ENCODE results near the gene LIN37.

Gene LIN37, protein sequence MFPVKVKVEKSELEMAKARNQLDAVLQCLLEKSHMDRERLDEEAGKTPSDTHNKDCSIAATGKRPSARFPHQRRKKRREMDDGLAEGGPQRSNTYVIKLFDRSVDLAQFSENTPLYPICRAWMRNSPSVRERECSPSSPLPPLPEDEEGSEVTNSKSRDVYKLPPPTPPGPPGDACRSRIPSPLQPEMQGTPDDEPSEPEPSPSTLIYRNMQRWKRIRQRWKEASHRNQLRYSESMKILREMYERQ

DNA sequence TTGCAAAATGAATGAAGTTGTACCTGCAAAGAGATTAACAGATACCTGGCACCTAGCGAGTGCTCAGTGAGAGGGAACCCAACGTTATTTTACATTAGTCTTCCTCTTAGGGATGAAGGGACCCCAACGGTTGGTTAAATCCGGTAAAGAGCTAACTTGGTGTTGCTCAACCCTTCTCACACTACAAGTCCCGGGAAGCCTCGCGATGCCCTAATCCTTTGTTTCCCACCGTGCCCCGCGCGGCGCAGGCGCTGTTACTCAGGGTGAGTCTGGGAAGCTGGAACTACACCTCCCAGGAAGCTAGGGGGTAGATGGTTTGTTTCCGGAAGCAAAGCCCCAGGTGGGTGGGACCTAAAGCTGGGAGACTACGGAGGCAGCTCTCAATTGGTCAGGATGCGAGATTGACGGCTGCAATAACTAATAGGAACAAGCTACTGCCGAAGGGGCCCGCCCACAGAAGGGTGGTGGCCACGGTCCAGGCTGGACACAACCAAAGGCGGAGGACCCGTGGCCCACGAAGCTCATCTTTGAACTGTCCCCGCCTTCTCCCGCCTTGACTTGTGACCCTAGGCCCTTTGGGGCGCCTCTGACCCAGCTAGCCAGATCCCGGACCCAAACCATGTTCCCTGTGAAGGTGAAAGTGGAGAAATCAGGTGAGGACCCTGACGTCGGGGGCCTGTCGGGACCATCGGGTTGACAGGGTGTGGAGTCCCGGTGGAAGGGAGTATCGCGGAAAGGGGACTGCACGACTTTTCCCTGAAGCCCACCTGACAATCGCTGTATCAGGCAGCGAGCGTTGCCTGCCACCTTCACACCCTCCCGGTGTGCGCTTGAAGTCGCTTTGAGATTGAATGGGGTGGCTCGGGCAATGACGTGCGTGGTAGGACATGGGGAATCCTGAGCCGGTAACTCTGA lies at the start of gene LIN37:
Gene LIN37 (plus strand): TSS at position 471 of the 915 bp plus-strand sequence. CDS start 149 bp downstream, at position 620.
- DNase-seq (ENCODE audit: low read depth), result peak; percentile 97

DNA sequence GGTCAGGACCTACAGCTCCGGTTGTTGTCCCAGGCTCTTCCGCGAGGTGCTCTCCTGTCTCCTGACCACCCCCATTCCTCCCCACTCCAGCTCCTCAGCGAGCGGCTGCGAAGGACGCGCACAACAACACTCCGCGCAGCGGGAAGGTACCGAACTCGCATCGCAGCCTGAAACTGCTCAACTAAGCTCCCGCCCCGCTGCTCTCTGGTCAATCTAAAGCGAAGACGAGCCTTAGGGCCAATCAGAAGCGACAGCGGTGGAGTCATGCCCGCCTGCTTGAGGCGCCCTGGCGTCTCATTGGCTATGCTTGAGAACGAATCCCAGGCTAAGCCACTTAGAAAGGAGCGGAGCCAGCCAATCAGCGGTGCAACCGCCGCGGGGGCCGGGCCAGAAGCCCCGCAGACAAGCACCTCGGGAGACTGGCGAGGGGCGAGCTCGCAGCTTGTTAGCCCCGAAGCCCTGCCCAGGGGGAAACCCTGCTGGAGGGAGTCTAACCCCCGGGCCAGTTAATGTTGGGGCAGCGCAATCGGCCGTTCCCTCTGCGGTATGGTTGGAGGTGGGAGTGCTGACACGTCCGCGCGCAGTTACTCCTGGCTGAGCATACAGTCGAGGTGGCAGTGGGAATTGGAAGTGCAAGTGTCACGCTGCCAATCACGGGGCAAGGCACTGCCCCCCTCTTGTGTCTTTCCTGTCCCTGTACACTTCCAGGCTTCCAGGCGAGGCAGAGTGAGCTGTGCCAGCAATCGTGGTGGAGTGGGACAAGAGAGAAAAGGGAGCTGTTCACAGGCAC lies 46.0 kb upstream of the LIN37 start:
- DNase-seq (ENCODE audit: low read depth), result peak; percentile 79

DNA sequence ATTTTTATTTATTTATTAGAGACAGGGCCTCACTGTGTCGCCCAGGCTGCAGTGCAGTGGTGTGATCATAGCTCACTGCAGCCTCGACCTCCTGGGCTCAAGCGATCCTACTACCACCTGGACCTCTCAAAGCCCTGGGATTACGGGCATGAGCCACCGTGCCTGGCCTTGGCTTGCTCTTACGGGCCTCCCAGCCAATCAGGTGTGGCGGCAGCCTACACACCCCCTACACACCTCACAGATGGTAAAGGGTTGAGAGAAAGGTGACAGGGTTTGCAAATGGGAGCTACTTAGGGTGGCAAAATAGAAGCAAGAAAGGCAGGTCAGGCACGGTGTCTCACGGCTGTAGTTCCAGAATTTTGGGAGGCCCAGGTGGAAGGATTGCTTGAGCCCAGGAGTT lies 45.0 kb upstream of the LIN37 start:
- no peak for DNase-seq (ENCODE audit: low read depth)

DNA sequence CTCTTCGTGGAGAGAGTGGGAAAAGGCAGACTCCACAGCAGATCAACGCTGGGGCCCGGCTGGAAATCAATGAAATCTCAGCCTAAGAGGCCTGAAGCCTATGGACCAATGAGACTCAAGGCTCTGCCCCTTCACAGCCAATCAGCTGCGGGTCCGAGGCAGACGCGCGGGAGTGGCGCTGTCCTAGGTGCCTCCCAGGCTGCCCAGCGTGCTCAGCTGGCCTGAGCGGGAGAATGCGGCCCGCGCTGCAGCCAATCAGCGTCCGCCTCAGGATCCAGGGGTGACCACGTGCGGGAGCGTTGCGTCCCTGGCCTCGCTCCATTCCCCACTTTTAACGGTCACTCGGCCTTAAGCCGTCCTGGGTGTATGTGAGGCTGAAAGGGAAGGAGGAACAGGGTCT lies 44.2 kb upstream of the LIN37 start, which contains the start of gene ZBTB32:
Gene ZBTB32 (plus strand): TSS at position 341 of the 400 bp plus-strand sequence. CDS start 10,069 bp downstream, outside the sequence.
- no peak for DNase-seq (ENCODE audit: low read depth)

DNA sequence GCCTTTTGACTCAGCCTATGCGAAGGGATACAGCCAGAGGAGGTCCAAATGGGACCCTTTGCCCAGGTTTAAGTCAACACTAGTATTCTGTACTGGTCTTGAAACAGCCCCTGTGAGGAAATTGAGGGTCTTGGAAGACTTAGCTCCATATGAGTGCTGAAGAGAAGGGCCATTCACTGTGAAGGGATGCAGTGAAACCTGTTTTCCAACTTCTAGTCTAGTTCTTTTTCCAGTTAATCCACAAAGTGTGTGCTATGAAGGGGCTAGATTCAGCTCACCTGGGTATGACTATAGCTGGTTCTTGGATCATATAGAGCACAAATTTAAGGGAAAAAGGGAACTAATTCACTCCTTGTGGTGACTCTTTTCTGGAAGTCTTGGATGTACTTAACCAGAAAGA lies 40.0 kb upstream of the LIN37 start:
- DNase-seq (ENCODE audit: low read depth), result no peak

DNA sequence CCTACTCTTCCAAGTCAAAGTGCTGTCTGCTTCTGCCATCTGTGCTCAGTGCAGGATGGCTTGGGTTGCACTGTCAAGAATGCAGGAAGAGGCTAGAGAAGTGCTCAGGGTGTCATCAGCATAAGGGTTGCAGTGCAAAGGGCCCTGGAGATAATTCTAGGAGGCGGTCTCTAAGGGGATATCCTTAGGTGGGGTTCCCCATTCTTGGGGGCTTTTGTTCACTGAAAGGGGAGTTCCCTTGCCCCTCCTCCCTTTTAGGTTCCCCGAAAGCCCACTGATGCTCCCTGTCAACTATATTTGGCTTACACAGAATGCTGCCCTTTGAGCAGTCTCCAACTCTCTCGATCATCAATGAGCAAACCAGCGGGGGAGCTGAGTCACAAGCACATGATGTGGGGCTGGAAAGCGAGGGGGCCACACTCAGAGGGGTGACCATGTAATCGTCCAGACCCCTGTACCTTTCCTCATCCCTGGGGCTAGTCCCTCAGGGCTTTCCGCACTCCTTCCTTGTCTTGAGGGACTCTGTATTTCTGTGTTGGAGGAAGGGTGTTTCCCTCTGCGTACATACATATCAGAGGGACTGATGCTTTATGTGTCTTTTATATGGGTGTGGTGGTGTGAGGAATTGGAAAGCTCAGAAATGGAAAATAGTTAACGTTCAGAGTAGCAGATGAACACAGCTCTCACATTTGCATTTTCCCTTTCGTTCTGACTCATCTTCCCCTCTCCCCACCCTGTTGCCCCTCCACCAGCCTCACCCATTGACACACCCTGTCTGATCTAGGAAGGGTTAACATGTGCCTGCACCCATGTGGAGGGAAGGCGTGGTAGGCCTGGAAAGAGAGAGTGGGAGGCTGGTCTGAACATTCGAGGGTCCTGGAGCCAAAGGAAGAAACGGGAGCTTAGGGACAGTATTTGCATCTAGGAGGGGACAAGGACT lies 37.3 kb upstream of the LIN37 start:
- no peak for DNase-seq (ENCODE audit: low read depth)

DNA sequence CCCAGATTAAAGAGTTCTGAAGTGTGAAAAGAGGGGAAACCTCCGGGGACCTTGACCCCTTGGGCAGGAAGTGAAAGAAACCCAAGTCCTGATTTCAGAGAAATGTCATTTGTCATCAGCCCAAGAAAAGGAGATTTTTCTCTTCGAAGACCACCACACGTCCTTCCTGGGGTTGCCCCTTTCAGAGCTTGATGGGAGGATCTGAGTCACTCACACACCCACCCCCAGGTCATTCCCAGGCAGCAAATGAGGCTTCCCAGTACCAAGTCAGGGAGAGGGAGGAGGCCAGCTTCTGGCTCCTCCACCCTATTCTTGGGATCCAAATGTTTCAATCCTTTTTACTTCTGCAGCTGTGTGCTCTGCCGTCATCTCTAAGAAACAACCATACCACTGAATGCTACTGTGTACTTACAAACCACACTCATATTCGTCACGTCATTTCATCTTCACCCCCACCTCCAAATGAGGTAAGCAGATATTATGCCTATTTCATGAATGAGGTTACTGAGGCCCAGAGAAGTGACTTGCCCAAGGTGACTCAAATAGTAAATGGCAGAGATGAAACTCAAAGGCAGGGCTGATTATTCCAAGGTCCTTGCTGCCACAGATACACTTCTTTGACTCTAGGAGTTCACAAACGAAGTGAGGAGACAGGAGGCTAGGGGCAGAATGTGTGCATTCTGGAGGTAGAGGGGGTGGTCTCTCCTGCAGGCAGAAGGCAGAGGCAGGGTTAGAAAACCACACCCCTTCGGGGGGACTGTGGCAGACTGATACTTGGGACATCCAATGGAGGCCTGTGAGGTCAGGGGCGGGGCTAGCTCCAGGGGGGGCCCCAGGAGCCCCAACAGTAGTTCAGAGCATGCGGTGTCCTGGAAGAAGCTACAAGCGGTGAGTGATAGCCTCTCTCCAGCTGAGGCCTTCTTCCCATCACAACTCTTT lies 35.5 kb upstream of the LIN37 start:
- peak; percentile 67 for DNase-seq (ENCODE audit: low read depth)

DNA sequence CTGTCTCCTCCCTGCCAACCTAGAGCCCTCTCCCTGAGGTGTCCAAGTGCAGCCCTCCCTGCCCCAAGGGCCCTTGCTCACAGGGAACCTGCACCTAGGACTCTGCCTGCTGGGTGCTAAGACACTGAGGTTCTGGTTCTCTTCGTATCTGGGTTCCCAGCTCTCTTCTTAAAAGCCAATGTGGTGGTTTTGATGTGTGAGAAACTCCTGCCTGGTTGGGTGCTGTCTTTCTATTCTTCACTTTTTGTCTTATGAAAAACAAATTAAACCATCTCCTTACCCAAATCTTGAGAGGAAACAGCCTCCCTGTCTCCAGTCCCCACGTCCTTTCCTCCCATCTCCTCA lies 34.9 kb upstream of the LIN37 start:
- DNase-seq (ENCODE audit: low read depth), result no peak

DNA sequence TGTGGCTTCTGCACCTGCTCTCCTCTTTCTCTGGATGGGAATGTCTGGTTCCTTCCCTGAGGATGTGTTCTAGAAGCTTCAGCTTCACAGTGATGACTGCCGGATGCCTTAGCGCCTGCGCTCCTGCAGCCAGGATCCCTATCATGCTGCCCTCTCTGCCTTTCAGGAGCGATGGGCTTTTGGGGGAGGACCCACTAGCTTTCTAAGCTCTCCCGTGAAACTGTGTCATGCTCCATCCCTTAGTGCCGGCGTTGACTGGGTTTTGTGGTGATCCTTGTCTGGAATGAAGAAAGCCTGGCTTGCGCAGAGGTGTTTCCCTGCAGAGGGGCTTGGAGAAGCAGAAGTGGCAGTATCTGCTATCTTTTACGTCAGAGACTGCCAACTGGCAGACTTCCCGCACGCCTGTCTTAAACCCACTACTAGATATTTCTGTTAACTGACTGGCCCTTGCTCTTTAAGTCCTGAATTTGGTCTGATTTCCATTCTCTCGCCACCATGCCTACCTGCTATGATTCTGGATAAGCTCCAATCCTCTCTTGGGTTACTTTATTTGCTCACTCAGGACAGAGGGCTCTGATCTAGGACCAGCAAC lies 34.4 kb upstream of the LIN37 start:
- DNase-seq (ENCODE audit: low read depth), result no peak

DNA sequence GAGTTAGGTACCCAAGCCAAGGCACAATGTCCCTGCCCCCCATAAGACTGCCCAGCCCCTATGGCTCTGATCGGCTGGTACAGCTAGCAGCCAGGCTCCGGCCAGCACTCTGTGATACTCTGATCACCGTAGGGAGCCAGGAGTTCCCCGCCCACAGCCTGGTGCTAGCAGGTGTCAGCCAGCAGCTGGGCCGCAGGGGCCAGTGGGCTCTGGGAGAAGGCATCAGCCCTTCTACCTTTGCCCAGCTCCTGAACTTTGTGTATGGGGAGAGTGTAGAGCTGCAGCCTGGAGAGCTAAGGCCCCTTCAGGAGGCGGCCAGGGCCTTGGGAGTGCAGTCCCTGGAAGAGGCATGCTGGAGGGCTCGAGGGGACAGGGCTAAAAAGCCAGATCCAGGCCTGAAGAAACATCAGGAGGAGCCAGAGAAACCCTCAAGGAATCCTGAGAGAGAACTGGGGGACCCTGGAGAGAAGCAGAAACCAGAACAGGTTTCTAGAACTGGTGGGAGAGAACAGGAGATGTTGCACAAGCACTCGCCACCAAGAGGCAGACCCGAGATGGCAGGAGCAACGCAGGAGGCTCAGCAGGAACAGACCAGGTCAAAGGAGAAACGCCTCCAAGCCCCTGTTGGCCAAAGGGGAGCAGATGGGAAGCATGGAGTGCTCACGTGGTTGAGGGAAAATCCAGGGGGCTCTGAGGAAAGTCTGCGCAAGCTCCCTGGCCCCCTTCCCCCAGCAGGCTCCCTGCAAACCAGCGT lies 33.6 kb upstream of the LIN37 start:
- no peak for DNase-seq (ENCODE audit: low read depth)

DNA sequence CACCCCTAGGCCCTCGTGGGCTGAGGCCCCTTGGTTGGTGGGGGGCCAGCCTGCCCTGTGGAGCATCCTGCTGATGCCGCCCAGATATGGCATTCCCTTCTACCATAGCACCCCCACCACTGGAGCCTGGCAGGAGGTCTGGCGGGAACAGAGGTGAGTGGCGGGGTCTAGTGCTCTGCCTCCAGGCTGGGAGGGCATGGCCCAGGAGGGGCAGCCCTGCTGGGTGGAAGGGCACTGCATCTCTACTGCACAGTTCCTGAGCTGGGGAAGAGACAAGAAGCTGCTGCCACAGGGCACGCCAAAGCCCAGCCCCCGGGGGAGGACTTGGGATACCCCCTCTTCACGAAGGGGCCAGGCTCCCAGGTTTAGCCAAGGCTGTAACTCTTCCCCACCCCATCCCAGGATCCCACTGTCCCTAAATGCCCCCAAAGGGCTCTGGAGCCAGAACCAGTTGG lies 33.0 kb upstream of the LIN37 start:
- DNase-seq (ENCODE audit: low read depth), result no peak

DNA sequence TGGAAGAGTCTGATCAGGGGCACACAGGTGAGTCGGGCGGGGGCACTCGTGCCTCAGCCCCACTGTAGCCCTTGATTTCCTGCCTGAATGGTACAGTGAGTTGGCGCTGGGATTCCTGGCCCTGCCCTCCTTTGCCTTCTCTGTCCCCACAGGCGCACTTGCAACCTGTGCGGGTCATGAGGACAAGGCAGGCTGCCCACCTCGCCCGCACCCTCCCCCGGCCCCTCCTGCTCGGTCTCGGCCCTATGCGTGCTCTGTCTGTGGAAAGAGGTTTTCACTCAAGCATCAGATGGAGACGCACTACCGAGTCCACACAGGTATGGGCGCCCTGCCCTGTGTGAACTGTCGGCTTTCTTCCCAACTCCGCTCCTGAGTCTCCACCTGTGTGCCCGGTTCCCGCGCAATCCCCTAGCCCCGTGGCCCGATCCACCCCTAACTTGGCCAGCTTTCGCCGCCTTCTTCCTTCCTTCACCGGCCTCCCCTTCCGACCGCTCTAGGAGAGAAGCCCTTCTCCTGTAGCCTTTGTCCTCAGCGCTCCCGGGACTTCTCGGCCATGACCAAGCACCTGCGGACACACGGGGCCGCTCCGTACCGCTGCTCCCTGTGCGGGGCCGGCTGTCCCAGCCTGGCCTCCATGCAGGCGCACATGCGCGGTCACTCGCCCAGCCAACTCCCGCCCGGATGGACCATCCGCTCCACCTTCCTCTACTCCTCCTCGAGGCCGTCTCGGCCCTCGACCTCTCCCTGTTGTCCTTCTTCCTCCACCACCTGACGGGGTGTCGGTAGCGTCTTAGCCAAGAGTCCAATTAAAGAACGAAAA lies 32.2 kb upstream of the LIN37 start:
- DNase-seq (ENCODE audit: low read depth), result no peak

DNA sequence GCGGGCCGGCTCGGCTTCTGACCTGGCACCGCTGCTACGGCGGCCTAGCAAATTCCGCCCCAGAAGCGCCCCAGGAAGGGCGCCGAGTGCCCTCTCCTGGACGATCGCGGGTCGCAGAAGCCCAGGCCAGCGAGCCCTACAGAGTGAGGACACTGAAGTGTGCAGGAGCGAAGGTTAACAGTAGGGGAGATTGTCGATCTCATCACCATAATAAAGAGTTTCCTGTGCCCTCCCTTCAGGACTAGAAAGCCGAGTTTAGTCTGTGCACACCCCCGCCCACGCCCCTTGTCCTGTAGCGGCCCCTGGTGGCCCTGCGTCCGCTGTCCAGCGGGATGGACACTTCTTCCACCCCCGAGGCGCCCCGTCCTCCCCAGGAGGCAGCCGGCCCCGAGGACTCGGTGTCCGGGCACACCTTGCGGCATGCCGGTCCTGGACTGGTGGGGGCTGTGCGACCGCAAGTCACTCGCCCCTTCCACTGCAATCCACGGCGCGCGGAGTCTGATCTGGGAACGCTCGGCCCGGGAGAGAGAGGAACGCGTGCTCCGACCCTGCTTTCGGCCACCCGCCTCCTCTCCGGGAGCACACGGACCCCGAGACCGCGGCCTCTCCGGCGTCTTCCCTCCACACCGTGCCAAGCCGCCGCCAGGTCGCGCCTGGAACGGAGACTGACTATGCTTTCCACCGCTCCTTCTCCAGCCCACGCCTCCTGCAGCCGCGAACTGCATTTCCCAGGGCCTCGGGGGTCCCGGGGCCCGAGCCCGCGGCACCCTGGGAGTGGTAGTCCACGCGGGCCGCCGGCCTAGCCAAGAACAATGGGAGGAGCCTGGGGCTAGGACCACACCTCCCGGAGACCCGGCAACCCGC lies 31.3 kb upstream of the LIN37 start:
- peak; percentile 88 for DNase-seq (ENCODE audit: low read depth)

DNA sequence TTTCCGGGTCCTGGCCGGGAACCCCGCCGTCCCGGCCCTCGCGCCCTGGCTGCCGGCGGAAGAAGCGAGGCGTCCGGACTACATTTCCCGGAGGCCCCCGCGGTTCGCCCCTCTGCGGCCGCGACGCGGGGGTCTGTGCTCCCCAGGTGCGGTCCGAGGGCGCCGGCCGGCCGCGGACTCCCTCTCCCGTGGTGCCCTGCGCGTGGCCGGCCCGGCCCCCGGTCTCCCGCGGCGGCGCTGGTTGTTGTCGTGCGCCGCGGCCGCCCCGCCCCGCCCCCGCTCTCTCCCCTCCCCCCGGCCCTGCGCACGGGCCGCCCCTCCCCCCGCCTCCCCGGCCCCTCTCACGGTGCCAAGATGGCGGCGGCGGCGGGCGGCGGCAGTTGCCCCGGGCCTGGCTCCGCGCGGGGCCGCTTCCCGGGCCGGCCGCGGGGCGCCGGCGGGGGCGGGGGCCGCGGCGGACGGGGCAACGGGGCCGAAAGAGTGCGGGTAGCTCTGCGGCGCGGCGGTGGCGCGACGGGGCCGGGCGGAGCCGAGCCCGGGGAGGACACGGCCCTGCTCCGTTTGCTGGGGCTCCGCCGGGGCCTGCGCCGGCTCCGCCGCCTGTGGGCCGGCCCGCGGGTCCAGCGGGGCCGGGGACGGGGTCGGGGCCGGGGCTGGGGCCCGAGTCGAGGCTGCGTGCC lies 30.6 kb upstream of the LIN37 start, which contains the start of gene KMT2B:
Gene KMT2B (plus strand): TSS at position 339 of the 680 bp plus-strand sequence. CDS start 16 bp downstream, at position 355.
- no peak for DNase-seq (ENCODE audit: low read depth)

DNA sequence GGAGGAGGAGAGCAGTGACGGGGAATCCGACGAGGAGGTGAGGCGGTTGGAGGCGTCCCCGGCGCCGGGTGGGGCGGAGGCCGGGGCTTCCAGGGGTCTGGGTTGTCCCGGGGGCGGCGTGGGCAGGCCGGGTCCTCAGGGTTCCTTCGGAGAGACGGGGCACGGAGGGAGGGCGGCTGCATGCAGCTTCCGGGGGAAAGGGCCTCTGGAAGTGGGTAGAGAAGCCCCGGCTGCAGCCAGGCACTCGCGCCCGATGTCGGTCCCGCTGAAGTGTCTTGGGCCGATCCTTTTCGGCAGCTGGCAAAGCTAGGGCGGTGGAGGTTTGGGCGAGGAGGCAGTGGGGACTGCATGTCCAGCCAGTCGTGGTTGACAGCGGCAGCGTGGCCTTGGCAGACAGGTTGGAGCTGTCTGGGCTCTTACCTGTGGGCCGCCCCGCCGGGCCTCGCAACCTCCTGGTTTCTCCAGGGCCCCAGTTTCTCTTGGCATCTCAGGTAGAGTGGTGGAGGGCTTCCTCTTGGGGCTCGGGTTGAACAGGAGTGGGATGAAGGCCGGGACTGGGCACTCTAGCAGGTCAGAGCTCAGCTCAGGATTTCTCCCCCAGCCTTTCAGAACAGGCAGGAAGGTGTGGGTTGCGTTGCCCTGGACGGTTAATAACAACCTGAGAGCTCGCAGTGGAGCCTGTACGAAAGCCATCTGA lies 29.9 kb upstream of the LIN37 start:
- DNase-seq (ENCODE audit: low read depth), result no peak
